Astrocyte of the spinal cord (primary cell): ENCODE results near the gene FAM171A1.
"Not testable (repeated sequence)": the region's sequence is repeated elsewhere in the genome, so short reads cannot be mapped to it uniquely, and the experiment has no call there.

Source experiments
- DNase-seq: peaks from one replicate; pipeline ENCODE4 v3.0.0; 2011; ENCODE audit warnings: low read depth, low spot score
- H3K4me3 ChIP-seq: 2 replicates; pipeline ENCODE4 v1.5.1; 2011; ENCODE audit warnings: low read depth, mild to moderate bottlenecking, low read length, moderate library complexity
- in situ Hi-C: cut with HindIII; loops from 2 replicates; pipeline ENCODE4 v1.10.0; 2017; ENCODE audit warnings: low sequenced_read_pairs
- TF ChIP-seq, protein P1 (sequence below): IDR thresholded peaks from 2 replicates; pipeline ENCODE4 v1.5.1; 2012; ENCODE audit warnings: low read depth, mild to moderate bottlenecking, low read length, inconsistent platforms

FAM171A1 gene

DNA sequence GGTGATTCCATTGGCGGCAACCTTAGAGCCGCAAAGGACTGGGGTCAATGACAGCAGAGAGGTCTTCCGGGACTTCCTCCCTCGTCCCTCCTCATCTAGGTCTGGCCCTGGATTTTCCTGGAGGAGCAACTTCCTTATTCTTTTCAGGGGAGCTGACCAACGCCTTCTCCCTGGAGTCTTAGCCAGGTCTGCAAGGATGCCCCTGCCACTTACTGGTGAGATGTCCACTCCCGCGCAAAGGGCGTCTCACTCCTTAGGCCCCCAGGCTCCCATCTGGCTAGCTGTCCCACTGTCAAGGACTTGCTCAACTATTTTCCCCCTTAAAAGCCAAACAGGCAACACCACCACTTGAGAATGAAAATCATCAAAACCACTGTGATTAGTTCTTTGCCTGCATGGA, 160.6 kb downstream of the FAM171A1 start:
- in situ Hi-C loops = no loop called here
- no peak for DNase-seq
- TF ChIP-seq, protein P1, sequence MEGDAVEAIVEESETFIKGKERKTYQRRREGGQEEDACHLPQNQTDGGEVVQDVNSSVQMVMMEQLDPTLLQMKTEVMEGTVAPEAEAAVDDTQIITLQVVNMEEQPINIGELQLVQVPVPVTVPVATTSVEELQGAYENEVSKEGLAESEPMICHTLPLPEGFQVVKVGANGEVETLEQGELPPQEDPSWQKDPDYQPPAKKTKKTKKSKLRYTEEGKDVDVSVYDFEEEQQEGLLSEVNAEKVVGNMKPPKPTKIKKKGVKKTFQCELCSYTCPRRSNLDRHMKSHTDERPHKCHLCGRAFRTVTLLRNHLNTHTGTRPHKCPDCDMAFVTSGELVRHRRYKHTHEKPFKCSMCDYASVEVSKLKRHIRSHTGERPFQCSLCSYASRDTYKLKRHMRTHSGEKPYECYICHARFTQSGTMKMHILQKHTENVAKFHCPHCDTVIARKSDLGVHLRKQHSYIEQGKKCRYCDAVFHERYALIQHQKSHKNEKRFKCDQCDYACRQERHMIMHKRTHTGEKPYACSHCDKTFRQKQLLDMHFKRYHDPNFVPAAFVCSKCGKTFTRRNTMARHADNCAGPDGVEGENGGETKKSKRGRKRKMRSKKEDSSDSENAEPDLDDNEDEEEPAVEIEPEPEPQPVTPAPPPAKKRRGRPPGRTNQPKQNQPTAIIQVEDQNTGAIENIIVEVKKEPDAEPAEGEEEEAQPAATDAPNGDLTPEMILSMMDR = no peak
- H3K4me3 ChIP-seq = no peak overlapping the region

DNA sequence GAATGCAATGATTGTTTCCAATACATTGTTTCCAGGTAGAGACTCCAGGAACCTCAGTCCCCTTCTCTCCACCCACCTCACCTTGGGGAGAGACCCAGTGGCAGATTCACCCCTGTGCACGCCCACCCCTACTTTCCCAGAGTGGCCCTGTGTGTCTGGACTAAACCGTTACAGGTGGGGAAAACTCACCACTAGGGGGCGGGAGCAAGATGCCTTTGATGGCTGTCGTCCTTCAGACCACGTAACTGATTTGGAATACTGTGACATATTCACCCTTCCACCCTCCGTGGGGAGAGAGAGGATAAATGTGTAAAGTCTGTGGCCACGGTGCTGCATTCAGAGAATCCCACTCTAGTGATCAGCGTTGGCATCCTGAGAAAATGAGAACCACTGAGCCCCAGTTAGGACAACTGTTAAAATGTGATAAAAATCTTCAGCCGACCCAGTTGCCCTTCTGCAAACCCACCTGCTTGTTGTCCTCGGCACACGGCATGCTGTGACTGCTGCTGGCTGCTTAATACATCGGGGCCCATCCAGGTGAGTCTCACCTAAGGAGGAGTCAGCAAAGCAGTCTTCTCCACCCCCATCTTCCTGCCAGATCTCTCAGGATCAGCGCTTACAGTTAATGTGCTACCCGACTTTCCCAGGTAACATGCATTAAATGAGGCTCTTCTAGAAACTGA, 161.1 kb downstream of the FAM171A1 start:
- H3K4me3 ChIP-seq = no peak overlapping the region
- TF ChIP-seq, protein P1 = peak; percentile 86

DNA sequence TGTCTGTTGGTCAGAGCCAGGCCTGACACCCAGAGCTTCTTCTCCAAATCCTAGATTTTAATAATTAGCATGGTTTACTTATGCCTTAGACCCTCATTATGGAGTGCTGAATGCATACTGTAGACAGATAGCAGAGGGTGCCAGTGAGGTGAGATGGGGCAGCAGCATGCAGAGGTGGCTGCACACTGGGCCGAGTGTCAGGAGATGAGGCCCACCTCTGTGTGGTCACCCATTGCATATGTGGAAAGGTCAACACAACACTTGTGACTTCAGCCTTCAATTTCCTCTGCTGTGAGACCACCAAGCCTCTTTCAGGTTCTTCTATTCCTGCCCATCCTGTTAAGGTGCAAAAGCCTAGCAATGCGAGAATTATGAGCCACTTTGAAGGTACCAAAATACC, 162.9 kb downstream of the FAM171A1 start:
- no peak for DNase-seq
- H3K4me3 ChIP-seq = no peak overlapping the region
- in situ Hi-C loops = no loop called here
- TF ChIP-seq, protein P1 = no peak

More for the DNA sequence above, 161.1 kb downstream of the FAM171A1 start:
- in situ Hi-C loops = no loop called here
- DNase-seq = peak; percentile 69

DNA sequence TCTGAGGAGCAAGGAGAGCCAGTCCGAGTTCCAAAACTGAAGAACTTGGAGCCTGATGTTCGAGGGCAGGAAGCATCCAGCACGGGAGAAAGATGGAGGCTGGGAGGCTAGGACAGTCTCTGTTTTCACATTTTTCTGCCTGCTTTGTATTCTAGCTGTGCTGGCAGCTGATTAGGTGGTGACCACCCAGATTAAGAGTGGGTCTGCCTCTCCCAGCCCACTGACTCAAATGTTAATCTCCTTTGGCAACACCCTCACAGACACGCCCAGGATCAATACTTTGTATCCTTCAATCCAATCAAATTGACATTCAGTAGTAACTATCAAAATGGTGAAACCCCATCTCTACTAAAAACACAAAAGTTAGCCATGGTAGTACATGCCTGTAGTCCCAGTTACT, 163.7 kb downstream of the FAM171A1 start:
- in situ Hi-C loops, DNase-seq, H3K4me3 ChIP-seq: not testable (repeated sequence)

DNA sequence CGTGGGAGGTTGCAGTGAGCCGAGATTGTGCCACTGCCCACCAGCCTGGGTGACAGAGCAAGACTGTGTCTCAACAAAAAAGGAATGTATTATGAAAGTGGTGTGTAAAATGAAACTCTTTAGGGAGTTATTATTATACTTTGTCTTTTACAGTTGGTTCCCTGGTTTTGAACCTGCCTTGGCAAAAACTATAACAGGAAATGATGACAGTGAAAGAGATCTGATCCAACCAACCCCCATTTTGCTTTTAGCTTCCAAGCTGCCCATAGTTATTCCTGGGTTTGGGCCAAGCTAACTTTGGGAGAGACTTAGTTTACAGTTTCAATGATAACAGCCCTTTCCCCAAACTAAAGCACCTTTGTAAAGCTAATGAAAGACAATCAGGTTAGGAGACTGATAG, 168.4 kb downstream of the FAM171A1 start:
- H3K4me3 ChIP-seq = no peak overlapping the region
- DNase-seq = no peak
- TF ChIP-seq, protein P1 = no peak
- in situ Hi-C loops = no loop called here

DNA sequence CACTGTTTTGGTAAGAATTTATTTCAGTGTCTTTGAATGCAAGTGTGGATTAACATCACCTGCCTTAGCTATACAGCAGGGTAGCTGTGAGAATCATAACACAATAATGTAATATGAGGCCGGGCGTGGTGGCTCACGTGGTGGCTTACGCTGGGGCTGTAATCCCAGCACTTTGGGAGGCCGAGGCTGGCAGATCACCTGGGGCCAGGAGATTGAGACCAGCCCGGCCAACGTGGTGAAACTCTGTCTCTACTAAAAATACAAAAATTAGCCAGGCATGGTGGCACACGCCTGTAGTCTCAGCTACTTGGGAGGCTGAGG, 168.8 kb downstream of the FAM171A1 start:
- in situ Hi-C loops, H3K4me3 ChIP-seq, DNase-seq: not testable (repeated sequence)

DNA sequence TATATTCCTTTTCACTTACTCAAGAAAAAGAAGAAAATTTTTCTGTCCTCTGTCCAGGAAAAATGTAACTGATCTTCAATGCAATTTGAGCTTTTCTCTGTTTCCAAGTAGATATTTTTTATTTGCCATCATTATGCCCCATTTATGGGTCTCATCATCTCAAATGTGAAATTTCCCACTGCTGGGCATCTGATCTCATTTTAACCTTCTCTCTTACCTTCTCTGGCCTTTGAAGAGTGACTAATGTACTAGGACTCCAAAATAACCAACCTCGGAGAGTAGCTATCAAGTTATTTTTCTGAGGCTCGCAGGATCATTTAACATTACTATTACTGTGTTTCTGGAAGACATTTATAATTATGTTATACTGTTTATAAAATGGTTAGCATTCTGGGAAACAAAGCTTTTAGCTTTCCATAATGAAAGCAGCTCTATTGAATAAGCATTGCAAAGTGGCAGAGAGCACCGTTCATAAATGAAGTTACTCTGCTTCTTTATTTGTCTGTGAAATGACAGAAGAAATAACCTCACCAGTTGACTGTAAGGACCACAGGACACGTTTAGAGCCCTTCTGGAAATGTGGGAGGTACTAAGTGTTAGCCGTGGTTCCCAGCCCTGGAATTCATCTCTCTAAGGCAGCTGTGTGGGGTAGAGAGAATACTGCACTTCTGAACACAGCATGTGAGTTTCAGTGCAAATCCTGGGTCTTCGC, 169.3 kb downstream of the FAM171A1 start:
- H3K4me3 ChIP-seq = no peak overlapping the region
- TF ChIP-seq, protein P1 = no peak
- in situ Hi-C loops = no loop called here
- peak; percentile 69 for DNase-seq
